Measurements from ENCODE around the gene PPP6R1.

PPP6R1 gene

GRCh38 chr19:55304279-55304978, 45.6 kb upstream of the PPP6R1 start:
- TF ChIP-seq CTCF (IDR thresholded peaks at IDR 0.05; ENCODE audit: borderline replicate concordance, control extremely low read depth, extremely low read depth, insufficient read depth, missing control alignments): no peak
- peak; percentile 76 for DNase-seq (ENCODE audit: low spot score)
- in situ Hi-C loops (cut with MboI; ENCODE audit: low sequenced_read_pairs, unreplicated experiment): no loop called here

GRCh38 chr19:55303477-55303876, 44.7 kb upstream of the PPP6R1 start:
- no peak for DNase-seq (ENCODE audit: low spot score)
- in situ Hi-C loops (cut with MboI; ENCODE audit: low sequenced_read_pairs, unreplicated experiment): no loop called here
- TF ChIP-seq CTCF (IDR thresholded peaks at IDR 0.05; ENCODE audit: borderline replicate concordance, control extremely low read depth, extremely low read depth, insufficient read depth, missing control alignments): no peak

GRCh38 chr19:55302318-55302703, 43.5 kb upstream of the PPP6R1 start:
- TF ChIP-seq CTCF (IDR thresholded peaks at IDR 0.05; ENCODE audit: borderline replicate concordance, control extremely low read depth, extremely low read depth, insufficient read depth, missing control alignments): no peak
- in situ Hi-C loops (cut with MboI; ENCODE audit: low sequenced_read_pairs, unreplicated experiment): no loop called here
- no peak for DNase-seq (ENCODE audit: low spot score)

GRCh38 chr19:55301459-55302317, 42.9 kb upstream of the PPP6R1 start:
- peak; percentile 93 for TF ChIP-seq CTCF (IDR thresholded peaks at IDR 0.05; ENCODE audit: borderline replicate concordance, control extremely low read depth, extremely low read depth, insufficient read depth, missing control alignments)
- in situ Hi-C loops (cut with MboI; ENCODE audit: low sequenced_read_pairs, unreplicated experiment): no loop called here
- peak; percentile 98 for DNase-seq (ENCODE audit: low spot score)

GRCh38 chr19:55300886-55301458, 42.2 kb upstream of the PPP6R1 start:
- no peak for TF ChIP-seq CTCF (IDR thresholded peaks at IDR 0.05; ENCODE audit: borderline replicate concordance, control extremely low read depth, extremely low read depth, insufficient read depth, missing control alignments)
- in situ Hi-C loops (cut with MboI; ENCODE audit: low sequenced_read_pairs, unreplicated experiment): no loop called here
- DNase-seq (ENCODE audit: low spot score): no peak

- DNase-seq (ENCODE audit: low spot score): no peak
- no peak for TF ChIP-seq CTCF (IDR thresholded peaks at IDR 0.05; ENCODE audit: borderline replicate concordance, control extremely low read depth, extremely low read depth, insufficient read depth, missing control alignments)
- in situ Hi-C loops (cut with MboI; ENCODE audit: low sequenced_read_pairs, unreplicated experiment): no loop called here
These were observed 41.2 kb upstream of the PPP6R1 start for GRCh38 chr19:55299991-55300390.
